ENCODE measurements around the gene OR10V1. TPM values are rescaled to one million over a fixed set of nuclear protein-coding genes. Genes with fewer than 3 reads are reported as not detected.

Gene OR10V1, protein sequence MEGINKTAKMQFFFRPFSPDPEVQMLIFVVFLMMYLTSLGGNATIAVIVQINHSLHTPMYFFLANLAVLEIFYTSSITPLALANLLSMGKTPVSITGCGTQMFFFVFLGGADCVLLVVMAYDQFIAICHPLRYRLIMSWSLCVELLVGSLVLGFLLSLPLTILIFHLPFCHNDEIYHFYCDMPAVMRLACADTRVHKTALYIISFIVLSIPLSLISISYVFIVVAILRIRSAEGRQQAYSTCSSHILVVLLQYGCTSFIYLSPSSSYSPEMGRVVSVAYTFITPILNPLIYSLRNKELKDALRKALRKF
- total RNA-seq (2014; rRNA removed; shearing (Covaris generic)): not detected in 2 replicates
- not detected in 2 replicates for polyA plus RNA-seq (2015; cell fraction: cytosol; rRNA removed)
- not detected in 2 replicates for polyA plus RNA-seq (2015; cell fraction: nucleus; rRNA removed)

DNA sequence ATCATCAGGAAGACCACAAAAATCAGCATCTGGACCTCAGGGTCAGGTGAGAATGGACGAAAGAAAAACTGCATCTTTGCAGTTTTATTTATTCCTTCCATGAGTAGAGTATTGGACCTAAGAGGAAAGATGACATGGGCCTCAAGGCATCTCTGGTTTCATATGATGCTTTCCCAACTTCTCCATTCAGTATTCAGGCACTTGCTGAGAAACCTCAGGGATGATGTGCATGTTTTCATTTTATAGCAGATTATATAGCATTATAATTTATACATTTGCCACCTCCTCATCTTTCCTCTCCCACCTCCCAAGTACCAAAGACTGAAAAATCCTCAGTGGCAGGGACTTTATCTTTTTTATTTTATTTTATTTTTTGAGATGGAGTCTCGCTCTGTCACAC lies at the start of gene OR10V1:
Gene OR10V1, minus strand, starts transcription at position 101 of the 400 bp plus-strand sequence. Its CDS starts 0 bp downstream, at position 101.
- DNase-seq (ENCODE audit: low read depth, low spot score): no peak
- in situ Hi-C loops (cut with HindIII; ENCODE audit: low pct_unique_long_range_greater_than_20kb, low sequenced_read_pairs): no loop called here

DNA sequence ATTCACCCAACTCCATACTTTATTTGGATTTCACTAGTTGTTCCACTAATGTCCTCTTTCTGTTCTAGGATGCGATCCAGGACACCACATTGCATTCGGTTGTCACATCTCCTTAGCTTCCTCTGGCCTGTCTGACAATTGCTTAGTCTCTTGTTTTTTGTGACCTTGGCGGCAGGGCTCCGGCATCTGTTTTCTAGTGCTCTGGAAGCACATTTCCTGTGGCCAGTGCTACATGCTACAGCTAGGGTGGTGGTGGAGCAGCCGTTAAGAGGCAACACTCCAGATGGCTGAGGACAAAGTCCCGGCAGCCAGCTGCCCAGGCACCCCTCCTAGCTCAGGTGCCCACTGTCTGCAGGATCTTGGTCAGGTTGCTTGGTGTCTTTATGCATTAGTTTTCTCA lies 48.3 kb upstream of the OR10V1 start:
- in situ Hi-C loops (cut with HindIII; ENCODE audit: low pct_unique_long_range_greater_than_20kb, low sequenced_read_pairs): no loop called here
- no peak for DNase-seq (ENCODE audit: low read depth, low spot score)

DNA sequence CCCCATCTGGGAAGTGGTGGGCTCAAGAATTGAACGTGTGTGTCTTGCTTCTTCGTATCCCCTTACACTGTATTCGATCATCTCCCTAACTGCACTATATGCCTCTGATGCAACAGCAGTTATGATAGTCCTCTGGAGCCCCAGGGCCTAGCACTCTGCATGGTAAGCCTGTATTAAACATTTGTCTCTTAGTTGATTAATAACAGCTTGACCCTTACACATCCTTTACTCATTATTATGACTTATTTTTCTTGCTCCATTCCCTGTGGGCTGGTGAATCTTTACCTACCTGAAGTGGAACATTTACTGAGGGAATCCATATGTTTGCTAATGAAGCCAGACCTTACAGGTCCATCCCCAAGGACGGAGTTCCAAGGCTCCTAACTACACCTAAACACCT lies 47.1 kb upstream of the OR10V1 start:
- in situ Hi-C loops (cut with HindIII; ENCODE audit: low pct_unique_long_range_greater_than_20kb, low sequenced_read_pairs): no loop called here
- no peak for DNase-seq (ENCODE audit: low read depth, low spot score)

DNA sequence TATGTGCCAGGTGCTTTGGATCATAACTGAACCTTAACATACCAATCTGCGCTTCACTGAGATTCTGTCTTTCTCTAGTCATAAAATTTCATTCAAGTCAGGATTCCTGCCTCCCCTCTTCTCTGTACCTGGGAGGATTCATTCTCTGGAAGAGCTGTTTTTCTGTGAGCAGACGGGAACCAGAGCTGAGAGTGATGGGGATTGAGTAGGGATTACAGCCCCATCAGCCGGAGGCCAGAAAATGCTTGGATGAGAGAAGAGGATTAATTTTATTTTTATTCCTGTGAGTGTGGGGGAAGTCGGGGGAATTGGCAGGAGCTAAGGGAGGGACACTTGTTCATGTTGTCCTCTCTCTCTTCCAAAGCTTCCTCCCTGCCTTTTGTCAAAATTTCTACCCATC lies 46.3 kb upstream of the OR10V1 start:
- in situ Hi-C loops (cut with HindIII; ENCODE audit: low pct_unique_long_range_greater_than_20kb, low sequenced_read_pairs): no loop called here
- no peak for DNase-seq (ENCODE audit: low read depth, low spot score)

DNA sequence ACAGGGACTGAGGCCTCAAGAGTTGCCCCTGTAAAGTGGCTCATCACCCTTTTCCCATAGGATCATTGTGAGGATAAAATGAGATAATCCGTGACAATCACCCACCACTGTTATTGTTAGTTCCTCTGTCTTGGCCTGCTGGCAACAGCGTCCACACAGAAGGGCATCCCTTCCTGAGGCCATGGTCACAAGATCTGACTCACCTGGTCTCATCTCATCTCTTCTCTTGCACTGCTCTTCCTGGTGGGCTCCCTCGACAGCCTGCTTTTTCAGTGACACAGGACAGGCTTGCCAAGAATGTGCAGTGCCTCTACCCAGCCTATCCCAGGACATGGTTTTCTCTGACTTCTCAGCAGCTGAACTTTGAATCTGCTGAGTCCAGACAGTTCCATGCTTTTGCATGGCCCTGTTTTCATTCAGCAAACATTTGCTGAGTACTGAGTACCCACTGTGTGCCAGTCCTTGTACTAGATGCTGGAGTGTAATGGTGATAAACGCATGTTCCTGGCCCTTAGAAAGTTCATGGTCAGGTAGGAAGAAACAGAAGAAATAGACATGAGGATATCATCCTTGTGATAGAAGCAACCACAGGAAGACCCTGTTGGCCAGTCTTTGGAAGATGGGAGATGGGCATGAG lies 44.9 kb upstream of the OR10V1 start:
- DNase-seq (ENCODE audit: low read depth, low spot score): no peak
- in situ Hi-C loops (cut with HindIII; ENCODE audit: low pct_unique_long_range_greater_than_20kb, low sequenced_read_pairs): no loop called here

DNA sequence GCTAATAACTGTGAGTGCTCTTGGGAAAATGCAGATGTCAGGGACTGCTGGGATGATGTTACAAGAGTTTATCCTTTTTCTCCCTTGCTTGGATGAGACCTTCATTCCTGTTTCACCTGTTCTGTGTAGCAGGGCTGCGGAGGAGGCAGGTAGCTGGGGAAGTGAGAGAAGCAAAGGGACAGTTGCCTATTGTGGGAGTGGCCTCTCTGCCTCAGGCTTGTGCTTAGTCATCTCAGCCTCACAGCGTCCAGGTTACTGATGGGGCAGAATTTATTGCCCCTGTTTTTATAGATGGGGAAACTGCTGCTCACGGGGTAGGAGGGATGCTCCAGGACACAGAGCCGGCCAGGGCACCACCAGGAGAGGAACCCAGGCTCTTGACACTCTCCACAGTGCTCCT lies 43.2 kb upstream of the OR10V1 start:
- in situ Hi-C loops (cut with HindIII; ENCODE audit: low pct_unique_long_range_greater_than_20kb, low sequenced_read_pairs): no loop called here
- DNase-seq (ENCODE audit: low read depth, low spot score): no peak

DNA sequence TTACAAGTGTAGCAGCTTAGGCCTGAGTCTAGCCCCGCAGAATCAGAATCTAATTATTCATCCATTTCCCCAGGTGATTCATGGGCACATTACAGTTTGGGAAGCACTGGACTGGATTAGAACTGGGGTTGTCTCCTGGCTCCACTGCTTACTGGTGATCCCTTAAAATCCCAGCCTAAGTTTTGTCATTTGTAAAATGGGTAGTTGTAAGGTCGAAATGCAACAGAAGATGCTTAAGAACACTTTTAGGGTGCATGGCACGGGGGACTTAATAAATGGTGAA lies 42.9 kb upstream of the OR10V1 start:
- in situ Hi-C loops (cut with HindIII; ENCODE audit: low pct_unique_long_range_greater_than_20kb, low sequenced_read_pairs): no loop called here

DNA sequence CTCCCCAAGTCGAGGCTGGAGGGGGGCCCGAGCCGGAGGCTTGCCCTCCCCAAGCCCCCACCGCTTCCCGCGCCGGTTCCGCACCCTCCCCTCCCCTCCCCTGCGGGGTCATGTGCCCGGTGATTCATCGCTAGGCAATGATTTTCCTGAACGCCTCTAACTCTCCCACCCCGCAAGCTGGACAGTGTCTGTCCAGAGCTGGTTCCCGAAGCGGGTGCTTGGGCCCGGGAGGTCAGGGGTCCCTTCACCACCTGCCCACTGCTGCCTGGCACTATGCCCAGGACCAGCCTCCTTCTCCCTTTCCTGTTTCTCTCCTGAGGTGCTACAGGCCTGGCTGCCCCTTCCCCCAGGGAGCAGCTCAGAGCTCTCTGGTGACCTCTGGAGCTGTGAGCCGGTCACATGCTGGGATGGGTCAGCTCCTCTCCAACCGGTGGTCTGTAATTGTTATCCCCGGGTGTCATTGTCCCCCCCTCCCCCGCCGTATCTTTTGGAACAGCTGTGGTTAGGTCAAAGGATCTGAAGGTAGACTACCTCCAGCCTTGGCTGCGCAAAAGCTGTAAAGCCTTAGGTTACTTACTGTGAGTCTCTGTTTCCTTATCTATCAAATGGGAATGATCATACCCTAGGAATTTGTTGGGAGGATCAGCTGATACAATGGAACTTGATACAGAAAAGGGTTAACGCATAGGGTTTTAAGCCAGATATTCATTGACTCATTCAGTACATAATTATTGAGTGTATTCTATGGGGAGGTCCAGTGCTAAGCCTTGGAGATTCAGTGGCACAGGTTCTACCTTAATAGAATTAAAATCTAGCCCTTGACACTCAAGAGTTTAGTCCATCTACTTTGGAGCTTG lies 42.3 kb upstream of the OR10V1 start:
- in situ Hi-C loops (cut with HindIII; ENCODE audit: low pct_unique_long_range_greater_than_20kb, low sequenced_read_pairs): no loop called here
- DNase-seq (ENCODE audit: low read depth, low spot score): peak; percentile 63

More for the DNA sequence above, 42.9 kb upstream of the OR10V1 start:
- no peak for DNase-seq (ENCODE audit: low read depth, low spot score)

DNA sequence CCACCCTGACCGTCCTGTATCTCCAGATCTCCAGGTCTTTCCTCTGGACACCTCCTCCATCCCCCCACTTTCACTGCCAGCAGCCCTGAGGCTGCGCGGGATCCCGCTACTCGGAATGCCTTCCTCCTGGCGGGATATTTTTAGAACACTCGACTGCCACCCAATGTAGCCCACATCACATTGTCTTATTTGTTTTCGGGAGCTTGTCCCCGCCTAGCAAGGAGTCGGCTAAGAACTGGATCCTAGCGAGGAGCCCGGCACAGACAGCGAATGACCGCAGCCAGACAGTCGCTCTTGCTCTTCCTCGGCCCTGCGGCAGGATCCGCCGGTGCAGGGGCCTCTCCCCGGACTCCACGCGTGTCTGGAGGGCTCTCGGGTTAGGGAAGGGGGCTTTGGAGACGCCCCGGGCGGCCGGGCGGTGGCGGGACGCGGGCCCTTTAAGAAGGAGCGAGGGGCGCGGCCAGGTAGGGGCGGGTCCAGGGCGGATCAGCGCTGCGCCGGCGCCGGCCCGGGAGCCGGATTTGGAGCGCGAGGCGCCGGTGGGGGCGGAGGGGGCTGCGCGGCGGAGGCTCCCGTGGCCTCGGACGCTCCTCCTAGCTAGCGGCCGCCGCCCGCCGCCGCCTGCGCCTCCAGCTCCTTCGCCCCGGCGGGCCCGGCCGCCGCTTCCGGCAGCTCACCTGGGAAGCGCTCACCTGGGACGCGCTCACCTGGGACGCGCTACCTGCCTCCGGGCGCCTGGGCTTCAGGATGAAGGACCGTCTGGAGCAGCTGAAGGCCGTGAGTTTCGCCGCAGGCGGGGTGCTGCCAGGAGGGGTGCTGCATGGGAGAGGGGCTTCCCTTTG lies 41.4 kb upstream of the OR10V1 start, which contains the start of gene STX3:
Gene STX3, plus strand, starts transcription at position 518 of the 842 bp plus-strand sequence. Its CDS starts 230 bp downstream, at position 748.
- in situ Hi-C loops (cut with HindIII; ENCODE audit: low pct_unique_long_range_greater_than_20kb, low sequenced_read_pairs): no loop called here
- peak; percentile 67 for DNase-seq (ENCODE audit: low read depth, low spot score)

DNA sequence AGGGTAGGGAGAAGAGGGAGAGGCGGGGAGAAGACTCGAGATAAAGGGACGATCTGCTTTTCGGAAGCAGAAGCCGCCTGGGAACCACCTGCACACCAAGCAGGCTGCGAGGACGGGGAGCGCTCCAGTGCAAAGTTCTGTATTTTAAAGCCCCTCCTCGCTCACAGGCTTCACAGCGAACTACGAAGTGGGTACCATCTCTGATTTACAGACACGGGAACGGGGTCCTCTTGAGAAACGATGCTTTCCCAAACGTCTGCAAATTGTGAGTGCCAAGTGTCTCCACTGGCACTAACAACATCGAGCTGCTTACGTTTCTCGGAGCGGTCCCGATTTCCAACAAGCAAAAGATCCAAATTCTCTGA lies 40.8 kb upstream of the OR10V1 start:
- in situ Hi-C loops (cut with HindIII; ENCODE audit: low pct_unique_long_range_greater_than_20kb, low sequenced_read_pairs): no loop called here

DNA sequence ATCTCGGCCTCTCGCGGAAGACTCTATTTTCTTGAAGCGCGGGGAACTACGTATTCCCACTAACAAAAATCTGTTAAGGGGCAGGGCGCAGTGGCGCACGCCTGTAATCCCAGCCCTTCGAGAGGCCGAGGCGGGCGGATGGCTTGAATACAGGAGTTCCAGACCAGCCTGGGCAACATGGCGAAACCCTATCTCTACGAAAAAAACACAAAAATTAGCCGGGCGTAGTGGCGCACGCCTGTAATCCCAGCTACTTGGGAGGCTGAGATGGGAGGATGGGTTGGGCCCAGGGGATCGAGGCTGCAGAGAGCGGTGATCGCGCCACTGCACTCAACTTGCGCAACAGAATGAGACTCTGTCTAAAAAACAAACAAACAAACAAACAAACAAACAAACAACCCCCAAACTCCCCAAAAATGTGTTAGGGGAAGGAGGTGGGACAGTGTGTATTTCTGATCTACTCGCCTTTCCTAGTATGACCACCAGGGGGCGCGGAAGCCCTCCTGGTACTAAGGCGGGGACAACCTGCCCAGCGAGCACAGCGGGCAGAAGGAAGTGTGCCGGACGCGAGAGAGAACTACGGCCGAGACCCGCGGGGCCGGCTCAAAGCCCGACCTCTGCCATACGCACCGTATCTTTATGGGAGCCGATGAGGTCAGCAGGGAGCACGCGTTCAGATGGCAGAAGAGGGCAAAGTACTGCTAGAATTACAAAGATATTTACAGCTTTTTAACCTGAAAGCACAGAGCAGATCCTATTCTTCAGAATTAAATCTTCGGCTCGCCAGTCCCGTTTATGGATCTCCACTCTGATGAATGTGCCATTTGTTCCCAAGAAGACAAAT lies 40.2 kb upstream of the OR10V1 start:
- DNase-seq (ENCODE audit: low read depth, low spot score): peak; percentile 83
- in situ Hi-C loops (cut with HindIII; ENCODE audit: low pct_unique_long_range_greater_than_20kb, low sequenced_read_pairs): no loop called here

More for the DNA sequence above, 40.8 kb upstream of the OR10V1 start:
- DNase-seq (ENCODE audit: low read depth, low spot score): peak; percentile 9

DNA sequence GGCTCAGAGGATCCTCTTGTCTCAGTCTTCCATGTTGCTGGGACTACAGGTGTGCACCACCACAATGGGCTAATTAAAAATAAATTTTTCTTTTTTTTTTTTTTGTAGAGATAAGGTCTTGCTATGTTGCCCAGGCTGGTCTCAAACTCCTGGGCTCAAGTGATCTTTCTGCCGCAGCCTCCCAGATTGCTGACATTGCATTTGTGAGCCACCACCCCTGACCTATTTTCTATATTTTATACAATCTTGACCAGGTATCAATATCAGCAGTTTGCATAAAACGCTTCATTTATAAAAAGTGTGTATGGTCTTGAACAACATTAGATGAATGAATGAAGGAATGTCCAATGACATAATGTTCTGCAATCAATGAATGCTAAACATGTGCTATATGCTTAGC lies 32.5 kb upstream of the OR10V1 start:
- in situ Hi-C loops (cut with HindIII; ENCODE audit: low pct_unique_long_range_greater_than_20kb, low sequenced_read_pairs): no loop called here
- no peak for DNase-seq (ENCODE audit: low read depth, low spot score)

DNA sequence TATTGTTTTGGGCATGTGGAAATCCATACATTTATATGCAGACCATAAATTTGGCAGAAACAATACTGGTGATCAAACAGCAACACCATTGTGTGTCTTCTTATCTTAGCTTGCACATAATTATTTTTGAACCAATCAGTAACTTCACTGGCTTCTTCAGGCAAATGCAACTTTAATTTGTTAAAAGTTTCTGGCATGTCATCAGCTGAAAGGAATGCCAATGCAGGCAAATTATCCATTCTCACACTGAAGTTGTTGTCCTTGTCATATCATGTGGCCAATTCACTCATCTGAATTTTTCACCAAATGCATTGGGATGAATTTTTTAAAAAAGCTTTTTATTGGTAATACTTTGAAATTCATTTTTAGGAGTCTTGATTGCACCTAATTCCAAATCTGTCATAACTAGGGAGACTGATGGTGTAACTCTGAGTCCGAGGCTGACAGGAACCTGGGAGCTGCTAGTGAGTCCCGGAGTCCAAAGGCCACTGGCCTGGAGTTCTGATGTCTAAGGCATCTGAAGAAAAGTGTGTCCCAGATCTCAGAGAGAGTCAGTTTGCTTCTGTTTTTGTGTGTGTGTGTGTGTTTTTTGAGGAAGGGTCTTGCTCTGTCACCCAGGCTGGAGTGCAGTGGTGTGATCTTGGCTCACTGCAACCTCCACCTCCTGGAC lies 17.4 kb upstream of the OR10V1 start:
- in situ Hi-C loops (cut with HindIII; ENCODE audit: low pct_unique_long_range_greater_than_20kb, low sequenced_read_pairs): no loop called here
- DNase-seq (ENCODE audit: low read depth, low spot score): no peak

DNA sequence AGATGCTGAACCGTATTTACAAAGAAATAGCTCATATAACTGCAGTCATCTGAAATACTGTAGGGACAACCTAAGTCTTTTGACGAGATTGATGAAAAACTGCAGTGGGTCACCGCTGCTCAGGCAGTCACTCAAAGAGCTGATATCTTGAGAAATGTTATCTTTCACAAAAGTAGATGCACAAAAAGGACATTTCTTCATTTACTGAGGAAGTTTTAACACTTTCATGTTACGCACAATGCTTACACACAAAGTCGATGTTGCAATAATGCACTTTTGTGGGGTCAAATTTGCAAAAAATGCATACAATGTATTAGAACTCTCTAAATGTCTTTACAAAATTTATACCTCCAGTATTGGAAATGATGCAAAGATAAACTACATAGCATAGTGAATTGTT lies 16.2 kb upstream of the OR10V1 start:
- DNase-seq (ENCODE audit: low read depth, low spot score): no peak
- in situ Hi-C loops (cut with HindIII; ENCODE audit: low pct_unique_long_range_greater_than_20kb, low sequenced_read_pairs): no loop called here

DNA sequence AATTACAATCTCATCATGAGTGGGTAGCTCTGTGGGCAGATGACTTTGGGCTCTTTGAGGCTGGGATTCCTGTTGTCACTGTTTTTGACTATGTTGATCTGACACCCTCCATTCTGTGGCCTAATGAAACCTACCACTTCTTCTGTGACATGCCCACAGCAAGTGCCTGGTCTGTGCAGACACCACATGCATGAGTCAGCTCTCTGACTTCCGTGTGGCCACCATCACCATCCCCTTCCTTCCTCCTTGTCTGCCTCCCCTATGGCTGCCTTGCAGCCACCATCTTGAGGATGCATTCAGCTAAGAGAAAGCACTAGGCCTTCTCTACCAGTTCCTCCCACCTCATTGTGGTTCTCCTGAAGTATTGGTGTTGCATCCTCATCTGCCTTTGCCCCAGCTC lies 15.3 kb upstream of the OR10V1 start:
- DNase-seq (ENCODE audit: low read depth, low spot score): no peak
- in situ Hi-C loops (cut with HindIII; ENCODE audit: low pct_unique_long_range_greater_than_20kb, low sequenced_read_pairs): no loop called here

DNA sequence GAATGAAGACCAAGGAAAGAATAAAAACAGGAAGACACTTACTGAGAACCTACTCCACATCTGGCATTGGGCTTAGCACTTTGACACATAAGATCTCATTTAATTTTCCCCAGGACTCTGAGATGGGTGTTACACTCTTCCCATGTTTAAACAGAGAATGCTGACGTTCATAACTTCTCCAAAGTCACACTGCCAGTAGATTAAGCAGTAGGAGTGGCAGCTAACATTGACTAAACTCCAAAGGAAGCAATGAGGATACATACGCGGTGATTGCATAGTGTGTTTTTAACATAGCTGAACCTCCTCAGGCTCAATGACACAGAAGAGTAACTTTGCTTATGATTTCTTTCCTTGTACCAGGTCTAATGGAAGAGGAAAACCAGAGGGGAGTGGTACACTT lies 14.5 kb upstream of the OR10V1 start:
- no peak for DNase-seq (ENCODE audit: low read depth, low spot score)
- in situ Hi-C loops (cut with HindIII; ENCODE audit: low pct_unique_long_range_greater_than_20kb, low sequenced_read_pairs): no loop called here

All from SK-MEL-5 (cell line).